GM21526 (cell line): ENCODE data around the gene CNN1.

Source experiments
- ATAC-seq: cut with Tn5 transposase; IDR thresholded peaks from one replicate; pipeline ENCODE4 v1.9.1; 2021; ENCODE audit warnings: moderate library complexity; ENCODE audit not compliant: unreplicated experiment, low FRiP score

Gene CNN1

GRCh38 chr19:11538232-11539036 lies at the start of gene CNN1:
TSS of gene CNN1 (plus strand) at chr19:11538851. CDS start at chr19:11538928, 77 bp downstream.
- no peak for ATAC-seq

GRCh38 chr19:11489378-11489777 lies 49.3 kb upstream of the CNN1 start:
- ATAC-seq: no peak

- ATAC-seq: no peak
Observed at GRCh38 chr19:11494634-11495285, 43.9 kb upstream of the CNN1 start.

GRCh38 chr19:11495481-11495880 lies 43.2 kb upstream of the CNN1 start:
- ATAC-seq: no peak

GRCh38 chr19:11495885-11496284 lies 42.8 kb upstream of the CNN1 start:
- no peak for ATAC-seq

GRCh38 chr19:11496391-11497163 lies 42.1 kb upstream of the CNN1 start:
- no peak for ATAC-seq

GRCh38 chr19:11499220-11499726 lies 39.4 kb upstream of the CNN1 start:
- ATAC-seq: no peak

GRCh38 chr19:11499890-11500420 lies 38.7 kb upstream of the CNN1 start:
- no peak for ATAC-seq

GRCh38 chr19:11504502-11505031 lies 34.1 kb upstream of the CNN1 start:
- peak; percentile 1 for ATAC-seq

- peak; percentile 75 for ATAC-seq
Observed at GRCh38 chr19:11505032-11505503, 33.6 kb upstream of the CNN1 start.

GRCh38 chr19:11505504-11506100 lies 33.0 kb upstream of the CNN1 start, which contains the start of gene ZNF653:
TSS of gene ZNF653 (minus strand) at chr19:11505839. CDS start at chr19:11505786, 53 bp downstream.
- peak; percentile 40 for ATAC-seq

- peak; percentile 10 for ATAC-seq
Observed at GRCh38 chr19:11506101-11506555, 32.5 kb upstream of the CNN1 start.

GRCh38 chr19:11506967-11507366 lies 31.7 kb upstream of the CNN1 start:
- ATAC-seq: no peak

- no peak for ATAC-seq
Observed at GRCh38 chr19:11507370-11508078, 31.1 kb upstream of the CNN1 start.

- ATAC-seq: no peak
Observed at GRCh38 chr19:11510444-11510843, 28.2 kb upstream of the CNN1 start.

- no peak for ATAC-seq
Observed at GRCh38 chr19:11513946-11514345, 24.7 kb upstream of the CNN1 start.

GRCh38 chr19:11519138-11519537 lies 19.5 kb upstream of the CNN1 start:
- ATAC-seq: no peak

- peak; percentile 86 for ATAC-seq
Observed at GRCh38 chr19:11528551-11529341, 9.9 kb upstream of the CNN1 start, which contains the start of gene ECSIT. TSS of gene ECSIT (minus strand) at chr19:11529134. CDS start at chr19:11519170, 9,964 bp downstream.
